Body of pancreas (tissue), 4 donors: ENCODE data around the gene COG2.

Experiments used
- CTCF ChIP-seq, 7 experiments: fragments of 450-650 bp in 4 of 7; fragments of 200-600 bp in 3 of 7; sonication (generic) in 3 of 7; IDR thresholded peaks; one replicate each; pipeline ENCODE4 v1.5.1; 2016 to 2019; ENCODE audit warnings: antibody characterized with exemption in 7 of 7
- POLR2A ChIP-seq, 3 donors: fragments of 450-650 bp; IDR thresholded peaks; one replicate each; pipeline ENCODE4 v1.6.1; 2016; ENCODE audit warnings: antibody characterized with exemption in 3 of 3, mild to moderate bottlenecking in 2 of 3

DNA sequence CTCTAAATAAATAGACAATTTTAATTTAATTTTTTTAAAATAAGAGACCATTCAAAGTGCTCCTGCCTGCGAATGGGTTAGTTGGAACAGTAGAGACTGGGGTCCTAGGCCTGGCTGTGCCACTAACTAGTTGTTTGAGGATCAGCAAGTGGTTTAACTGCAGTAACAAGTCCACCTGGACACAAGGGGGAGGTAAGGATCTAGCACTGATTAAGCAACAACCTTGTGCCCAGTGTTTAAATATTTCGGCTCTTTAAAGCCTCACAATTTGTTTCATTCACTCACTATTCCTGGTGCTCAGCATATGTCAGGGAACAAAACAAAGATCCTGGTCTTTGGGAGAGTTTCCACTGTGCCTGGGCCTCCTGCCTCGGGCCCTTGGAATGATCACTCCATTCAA lies 73.2 kb downstream of the COG2 start:
- TF ChIP-seq CTCF (IDR thresholded peaks at IDR 0.05) (no peak), POLR2A (IDR thresholded peaks at IDR 0.05) (no peak)
